Thyroid gland (tissue), 4 donors: ENCODE data around the gene SELENOF.

Experiments
- POLR2A ChIP-seq, 2 donors: fragments of 450-650 bp; IDR thresholded peaks; one replicate each; pipeline ENCODE4 v1.6.1; 2017; ENCODE audit warnings: antibody characterized with exemption in 2 of 2, mild to moderate bottlenecking in 2 of 2, moderate library complexity in 1 of 2
- TF ChIP-seq, protein P1 (sequence below), 6 experiments: fragments of 200-600 bp in 3 of 6; fragments of 450-650 bp in 3 of 6; sonication (generic) in 3 of 6; IDR thresholded peaks; one replicate each; pipeline ENCODE4 v1.5.1; 2016 to 2019; ENCODE audit warnings: antibody characterized with exemption in 6 of 6, mild to moderate bottlenecking in 2 of 6, inconsistent platforms in 1 of 6, moderate library complexity in 1 of 6

DNA sequence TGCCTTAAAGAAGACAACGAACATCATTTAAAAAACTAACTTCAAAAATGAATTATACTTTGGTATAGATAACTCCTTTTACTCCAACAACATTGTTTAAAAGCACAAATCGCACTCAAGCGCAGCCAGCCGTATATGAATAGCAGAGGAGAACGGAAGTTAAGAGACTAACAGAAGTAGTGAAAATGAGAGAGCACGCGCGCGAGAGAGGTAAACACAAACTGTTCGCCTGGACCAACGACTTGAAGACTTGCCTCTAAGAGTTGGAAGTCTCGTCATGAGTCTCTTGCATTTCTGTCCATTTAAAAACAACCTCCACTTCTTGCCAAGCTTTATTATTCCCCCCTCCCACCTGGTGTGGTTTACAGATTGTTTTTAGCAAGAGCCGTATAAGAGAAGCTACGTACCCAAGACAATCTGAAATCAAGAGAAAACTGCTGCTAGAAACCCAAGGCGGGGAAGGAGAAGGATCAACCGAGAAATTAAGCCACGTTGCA, 479 bp downstream of the SELENOF start:
- TF ChIP-seq, protein P1, sequence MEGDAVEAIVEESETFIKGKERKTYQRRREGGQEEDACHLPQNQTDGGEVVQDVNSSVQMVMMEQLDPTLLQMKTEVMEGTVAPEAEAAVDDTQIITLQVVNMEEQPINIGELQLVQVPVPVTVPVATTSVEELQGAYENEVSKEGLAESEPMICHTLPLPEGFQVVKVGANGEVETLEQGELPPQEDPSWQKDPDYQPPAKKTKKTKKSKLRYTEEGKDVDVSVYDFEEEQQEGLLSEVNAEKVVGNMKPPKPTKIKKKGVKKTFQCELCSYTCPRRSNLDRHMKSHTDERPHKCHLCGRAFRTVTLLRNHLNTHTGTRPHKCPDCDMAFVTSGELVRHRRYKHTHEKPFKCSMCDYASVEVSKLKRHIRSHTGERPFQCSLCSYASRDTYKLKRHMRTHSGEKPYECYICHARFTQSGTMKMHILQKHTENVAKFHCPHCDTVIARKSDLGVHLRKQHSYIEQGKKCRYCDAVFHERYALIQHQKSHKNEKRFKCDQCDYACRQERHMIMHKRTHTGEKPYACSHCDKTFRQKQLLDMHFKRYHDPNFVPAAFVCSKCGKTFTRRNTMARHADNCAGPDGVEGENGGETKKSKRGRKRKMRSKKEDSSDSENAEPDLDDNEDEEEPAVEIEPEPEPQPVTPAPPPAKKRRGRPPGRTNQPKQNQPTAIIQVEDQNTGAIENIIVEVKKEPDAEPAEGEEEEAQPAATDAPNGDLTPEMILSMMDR (IDR thresholded peaks at IDR 0.05): no peak
- TF ChIP-seq POLR2A (IDR thresholded peaks at IDR 0.05): no peak
